SK-N-SH treated with all-trans-retinoic acid at 6 μM for 48 hours (cell line): Measurements from ENCODE around the gene GXYLT2.

Source experiments
- ATAC-seq: fragments of 200-7000 bp; cut with Tn5 transposase; 3 replicates; pipeline ENCODE4 v1.9.1; 2020; ENCODE audit warnings: mild to moderate bottlenecking, moderate library complexity
- ARNTL ChIP-seq: fragments of 450-650 bp; formaldehyde crosslinking; IDR thresholded peaks from 2 replicates; pipeline ENCODE4 v1.5.0; 2020; ENCODE audit warnings: low read depth, mild to moderate bottlenecking, moderate library complexity, borderline replicate concordance
- CREB5 ChIP-seq: fragments of 250-450 bp; sonication (Bioruptor Pico); IDR thresholded peaks from 2 replicates; pipeline ENCODE4 v1.5.1; 2020; ENCODE audit warnings: low read depth, mild to moderate bottlenecking, moderate library complexity
- CSDC2 ChIP-seq: fragments of 250-450 bp; sonication (Bioruptor Pico); IDR thresholded peaks from 2 replicates; pipeline ENCODE4 v1.5.0; 2020; ENCODE audit warnings: mild to moderate bottlenecking, moderate library complexity
- CSRNP3 ChIP-seq: fragments of 250-450 bp; sonication (Bioruptor Pico); IDR thresholded peaks from 2 replicates; pipeline ENCODE4 v1.5.1; 2021; ENCODE audit warnings: mild to moderate bottlenecking, moderate library complexity
- GLIS3 ChIP-seq: fragments of 250-450 bp; sonication (Bioruptor Pico); IDR thresholded peaks from 2 replicates; pipeline ENCODE4 v1.5.0; 2020; ENCODE audit warnings: mild to moderate bottlenecking, moderate library complexity
- ISL1 ChIP-seq: fragments of 250-450 bp; sonication (Bioruptor Pico); IDR thresholded peaks from 2 replicates; pipeline ENCODE4 v2.1.2; 2022; ENCODE audit warnings: mild to moderate bottlenecking, moderate library complexity
- POU6F1 ChIP-seq: fragments of 250-450 bp; sonication (Bioruptor Pico); IDR thresholded peaks from 2 replicates; pipeline ENCODE4 v1.8.0; 2021; ENCODE audit warnings: low read depth, mild to moderate bottlenecking, moderate library complexity, borderline replicate concordance
- PPARA ChIP-seq: fragments of 250-450 bp; sonication (Bioruptor Pico); IDR thresholded peaks from 2 replicates; pipeline ENCODE4 v1.5.0; 2020; ENCODE audit warnings: mild to moderate bottlenecking, borderline replicate concordance
- SNAI2 ChIP-seq: fragments of 250-450 bp; sonication (Bioruptor Pico); IDR thresholded peaks from 2 replicates; pipeline ENCODE4 v1.5.0; 2020; ENCODE audit warnings: mild to moderate bottlenecking, moderate library complexity
- TCF4 ChIP-seq: fragments of 250-450 bp; sonication (Bioruptor Pico); IDR thresholded peaks from 2 replicates; pipeline ENCODE4 v1.8.0; 2021; ENCODE audit warnings: mild to moderate bottlenecking, moderate library complexity, borderline replicate concordance
- TOX ChIP-seq: fragments of 250-450 bp; sonication (Bioruptor Pico); IDR thresholded peaks from 2 replicates; pipeline ENCODE4 v1.8.0; 2021; ENCODE audit warnings: mild to moderate bottlenecking, moderate library complexity, borderline replicate concordance
- ZFP3 ChIP-seq: fragments of 250-450 bp; sonication (Bioruptor Pico); IDR thresholded peaks from 2 replicates; pipeline ENCODE4 v1.5.0; 2020; ENCODE audit warnings: mild to moderate bottlenecking, moderate library complexity
- ZFP30 ChIP-seq: fragments of 450-650 bp; formaldehyde crosslinking; IDR thresholded peaks from 2 replicates; pipeline ENCODE4 v1.5.0; 2022; ENCODE audit warnings: mild to moderate bottlenecking, moderate library complexity
- ZNF565 ChIP-seq: fragments of 450-650 bp; formaldehyde crosslinking; conservative IDR thresholded peaks from 2 replicates; pipeline ENCODE4 v1.5.0; 2020; ENCODE audit warnings: low read depth, mild to moderate bottlenecking, moderate library complexity
- ZNF70 ChIP-seq: fragments of 450-650 bp; formaldehyde crosslinking; IDR thresholded peaks from 2 replicates; pipeline ENCODE4 v1.5.0; 2020; ENCODE audit warnings: mild to moderate bottlenecking, moderate library complexity
- ZNF8 ChIP-seq: fragments of 450-650 bp; formaldehyde crosslinking; IDR thresholded peaks from 2 replicates; pipeline ENCODE4 v1.5.0; 2020; ENCODE audit warnings: mild to moderate bottlenecking, moderate library complexity

Gene GXYLT2

GRCh38 chr3:72860053-72860452 is 27.8 kb upstream of the GXYLT2 start:
- no peak for ATAC-seq
- TF ChIP-seq GLIS3 (no peak), POU6F1 (CRISPR knock-in tag) (no peak), ISL1 (CRISPR knock-in tag) (no peak), ZNF8 (no peak), CREB5 (CRISPR knock-in tag) (no peak), SNAI2 (CRISPR knock-in tag) (no peak), CSDC2 (CRISPR knock-in tag) (no peak), ZFP3 (CRISPR knock-in tag) (no peak), TOX (CRISPR knock-in tag) (no peak), CSRNP3 (CRISPR knock-in tag) (no peak), ZFP30 (CRISPR knock-in tag) (no peak)

- no peak for ATAC-seq
- TF ChIP-seq TCF4 (CRISPR knock-in tag), result no peak
- TF ChIP-seq ZNF8, result no peak
- no peak for TF ChIP-seq ZFP3 (CRISPR knock-in tag)
- TF ChIP-seq PPARA (CRISPR knock-in tag), result no peak
Measured at GRCh38 chr3:72860846-72861245, 27.0 kb upstream of the GXYLT2 start.

DNA sequence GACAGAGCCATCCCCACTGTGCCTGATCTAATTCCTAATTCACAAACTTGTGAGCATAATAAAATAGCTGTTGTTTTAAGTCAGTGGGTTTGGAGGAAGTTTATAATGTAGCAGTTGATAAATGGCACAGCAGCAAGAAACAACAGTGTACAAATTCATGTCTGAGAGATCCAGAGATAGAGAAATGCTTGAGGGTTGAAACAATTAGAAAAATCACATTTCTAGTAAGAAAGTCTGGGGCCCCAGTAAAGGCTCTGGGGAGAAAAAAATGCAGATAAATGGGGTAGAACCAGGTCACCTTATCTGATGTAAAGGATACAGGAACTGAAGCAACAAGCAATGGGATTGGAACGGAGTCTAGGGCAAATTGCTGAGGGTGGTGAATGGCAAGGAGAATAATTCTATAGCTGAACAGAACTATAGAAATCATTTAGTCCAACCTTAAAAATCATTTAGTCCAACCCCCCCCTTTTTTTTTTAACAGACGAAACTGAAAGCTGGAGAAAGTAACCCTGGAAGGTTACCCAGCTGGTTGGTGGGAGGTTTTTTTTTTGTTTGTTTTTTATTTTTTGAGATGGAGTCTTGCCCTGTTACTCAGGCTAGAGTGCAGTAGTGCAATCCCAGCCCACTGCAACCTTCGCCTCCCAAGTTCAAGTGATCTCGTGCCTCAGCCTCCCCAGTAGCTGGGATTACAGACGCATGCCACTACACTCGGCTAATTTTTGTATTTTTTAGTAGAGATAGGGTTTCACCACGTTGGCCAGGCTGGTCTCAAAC is 25.3 kb upstream of the GXYLT2 start:
- peak; percentile 52 for ATAC-seq
- TF ChIP-seq ZNF8 (no peak), TOX (CRISPR knock-in tag) (no peak), ZNF70 (no peak)
- TF ChIP-seq, all 23 proteins: peak for 0

GRCh38 chr3:72872183-72872582 is 15.7 kb upstream of the GXYLT2 start:
- no peak for TF ChIP-seq SNAI2 (CRISPR knock-in tag)
- TF ChIP-seq ZNF565 (CRISPR knock-in tag), result no peak
- peak; percentile 95 for ATAC-seq

- peak; percentile 12 for ATAC-seq
- TF ChIP-seq CSDC2 (CRISPR knock-in tag) (no peak), ZNF8 (no peak), ARNTL (CRISPR knock-in tag) (no peak), ZNF565 (CRISPR knock-in tag) (no peak), CSRNP3 (CRISPR knock-in tag) (no peak), PPARA (CRISPR knock-in tag) (no peak), TCF4 (CRISPR knock-in tag) (no peak), CREB5 (CRISPR knock-in tag) (no peak)
Measured at GRCh38 chr3:72887343-72887704, 522 bp upstream of the GXYLT2 start.
